IMR-90 (cell line): Measurements from ENCODE around the gene ROBO1. TPM values are rescaled to one million over a fixed set of nuclear protein-coding genes. Genes with fewer than 3 reads are reported as not detected.

Experiments
- ATAC-seq: fragments of 200-7000 bp; cut with Tn5 transposase; 2 replicates; pipeline ENCODE4 v1.9.1; 2020; ENCODE audit warnings: low read depth, mild to moderate bottlenecking, moderate library complexity
- BruUV-seq: library from RNA; stranded (reverse); fragments of 400-500 nt; replicated peaks from 2 replicates; lab custom pipeline; 2021; lab: Mats Ljungman, UMichigan
- CTCF ChIA-PET: fragments of 300-600 bp; formaldehyde crosslinking; extraction: SDS; loops from one replicate; lab custom pipeline; 2021; ENCODE audit warnings: antibody characterized with exemption; lab: Yijun Ruan, JAX
- POLR2A ChIA-PET: fragments of 300-600 bp; sonication (Branson Sonifier 250); formaldehyde crosslinking; loops from one replicate; lab custom pipeline; 2022; ENCODE audit warnings: antibody characterized with exemption; ENCODE audit not compliant: unreplicated experiment; lab: Charles Lee
- DNase-seq: peaks from one replicate; pipeline ENCODE4 v3.0.0; 2013
- H2AFZ ChIP-seq: replicated peaks from 2 replicates; pipeline ENCODE3; 2013; ENCODE audit warnings: low read length, mild to moderate bottlenecking; ENCODE audit not compliant: poor library complexity
- H2AK5ac ChIP-seq: 2 replicates; pipeline ENCODE4 v1.6.1; 2013; ENCODE audit warnings: low read depth, low read length, inconsistent platforms
- H2AK9ac ChIP-seq: replicated peaks from 2 replicates; pipeline ENCODE3; 2013; ENCODE audit warnings: mild to moderate bottlenecking, low read depth, low read length, moderate library complexity; ENCODE audit not compliant: poor library complexity
- H2BK120ac ChIP-seq: 2 replicates; pipeline ENCODE4 v1.6.1; 2013; ENCODE audit warnings: low read depth, low read length, inconsistent platforms
- H2BK15ac ChIP-seq: 3 replicates; pipeline ENCODE4 v1.6.1; 2013; ENCODE audit warnings: low read depth, low read length, inconsistent platforms
- H2BK20ac ChIP-seq: 2 replicates; pipeline ENCODE4 v1.6.1; 2013; ENCODE audit warnings: low read depth, mild to moderate bottlenecking, inconsistent platforms, low read length, moderate library complexity
- H2BK5ac ChIP-seq: 2 replicates; pipeline ENCODE4 v1.6.1; 2013; ENCODE audit warnings: mild to moderate bottlenecking, low read depth, low read length, inconsistent platforms; ENCODE audit not compliant: poor library complexity, severe bottlenecking
- H3K14ac ChIP-seq: replicated peaks from 2 replicates; pipeline ENCODE4 v1.6.1; 2013; ENCODE audit warnings: low read depth, low read length, inconsistent platforms
- H3K18ac ChIP-seq: 2 replicates; pipeline ENCODE4 v1.6.1; 2013; ENCODE audit warnings: low read depth, low read length, control low read depth
- H3K23ac ChIP-seq: 2 replicates; pipeline ENCODE4 v1.6.1; 2013; ENCODE audit warnings: low read depth, low read length, inconsistent platforms
- H3K27ac ChIP-seq: 2 replicates; pipeline ENCODE4 v1.5.1; 2013; ENCODE audit warnings: mild to moderate bottlenecking, control low read depth, low read length; ENCODE audit not compliant: insufficient read depth
- H3K27me3 ChIP-seq: 2 replicates; pipeline ENCODE4 v1.6.1; 2013; ENCODE audit warnings: low read length; ENCODE audit not compliant: control insufficient read depth, insufficient read depth
- H3K36me3 ChIP-seq: 2 replicates; pipeline ENCODE4 v1.6.1; 2013; ENCODE audit warnings: low read length, mixed read lengths; ENCODE audit not compliant: control insufficient read depth, insufficient read depth
- H3K4ac ChIP-seq: 2 replicates; pipeline ENCODE4 v1.6.1; 2013; ENCODE audit warnings: low read depth, low read length, inconsistent platforms
- H3K4me1 ChIP-seq: 2 replicates; pipeline ENCODE4 v1.6.1; 2013; ENCODE audit warnings: low read length, mixed read lengths; ENCODE audit not compliant: control insufficient read depth, insufficient read depth
- H3K4me2 ChIP-seq: 2 replicates; pipeline ENCODE4 v1.6.1; 2013; ENCODE audit warnings: low read depth, mild to moderate bottlenecking, control low read depth, low read length, moderate library complexity
- H3K4me3 ChIP-seq: 2 replicates; pipeline ENCODE4 v1.5.1; 2013; ENCODE audit warnings: low read depth, mild to moderate bottlenecking, control low read depth, low read length, moderate library complexity; ENCODE audit not compliant: insufficient read depth
- H3K56ac ChIP-seq: 2 replicates; pipeline ENCODE4 v1.6.1; 2013; ENCODE audit warnings: low read length, inconsistent platforms; ENCODE audit not compliant: insufficient read depth; ENCODE audit errors: extremely low read depth
- H3K79me1 ChIP-seq, 2 experiments: 2 replicates each; pipeline ENCODE4 v1.6.1; 2013; ENCODE audit warnings: low read length in 2 of 2, inconsistent platforms in 1 of 2, low read depth in 1 of 2
- H3K9ac ChIP-seq: 2 replicates; pipeline ENCODE4 v1.6.1; 2013; ENCODE audit warnings: low read depth, low read length, control low read depth
- H3K9me1 ChIP-seq: 2 replicates; pipeline ENCODE4 v1.6.1; 2013; ENCODE audit warnings: low read length, inconsistent platforms; ENCODE audit not compliant: insufficient read depth
- H3K9me3 ChIP-seq: 2 replicates; pipeline ENCODE4 v1.6.1; 2013; ENCODE audit warnings: low read length; ENCODE audit not compliant: control insufficient read depth, insufficient read depth
- H4K20me1 ChIP-seq: 2 replicates; pipeline ENCODE4 v1.6.1; 2013; ENCODE audit warnings: low read length, inconsistent platforms; ENCODE audit not compliant: insufficient read depth
- H4K5ac ChIP-seq: 2 replicates; pipeline ENCODE4 v1.6.1; 2013; ENCODE audit warnings: mild to moderate bottlenecking, low read depth, low read length, control low read depth
- H4K8ac ChIP-seq, 2 experiments: 2 replicates each; pipeline ENCODE4 v1.6.1; 2013; ENCODE audit warnings: low read depth in 2 of 2, low read length in 2 of 2, control low read depth in 1 of 2, inconsistent platforms in 1 of 2
- H4K91ac ChIP-seq: 2 replicates; pipeline ENCODE4 v1.6.1; 2013; ENCODE audit warnings: low read depth, low read length, inconsistent platforms; ENCODE audit not compliant: insufficient read depth
- BHLHE40 ChIP-seq: fragments of 150-350 bp; IDR thresholded peaks from 2 replicates; pipeline ENCODE4 v1.6.1; 2016; ENCODE audit warnings: mild to moderate bottlenecking, low read depth, low read length
- CTCF ChIP-seq: conservative IDR thresholded peaks from 2 replicates; pipeline ENCODE4 v1.5.1; 2012; ENCODE audit warnings: mild to moderate bottlenecking, low read depth, low read length, improper control_type of control experiment
- ELK1 ChIP-seq: fragments of 150-350 bp; IDR thresholded peaks from 2 replicates; pipeline ENCODE4 v1.6.1; 2016; ENCODE audit warnings: low read depth, mild to moderate bottlenecking, low read length, moderate library complexity, borderline replicate concordance
- FOS ChIP-seq: fragments of 150-350 bp; IDR thresholded peaks from 2 replicates; pipeline ENCODE4 v1.6.1; 2016; ENCODE audit warnings: low read depth, low read length
- MAFK ChIP-seq: IDR thresholded peaks from 2 replicates; pipeline ENCODE4 v1.6.1; 2012; ENCODE audit warnings: low read depth, low read length, improper control_type of control experiment
- NFE2L2 ChIP-seq: fragments of 150-350 bp; IDR thresholded peaks from 2 replicates; pipeline ENCODE4 v1.6.1; 2016; ENCODE audit warnings: low read depth, mild to moderate bottlenecking, low read length
- POLR2A ChIP-seq: IDR thresholded peaks from 2 replicates; pipeline ENCODE4 v1.6.1; 2012; ENCODE audit warnings: mild to moderate bottlenecking, low read depth, low read length
- RFX5 ChIP-seq: IDR thresholded peaks from 2 replicates; pipeline ENCODE4 v1.8.0; 2012; ENCODE audit warnings: low read depth, mild to moderate bottlenecking, low read length, moderate library complexity
- USF2 ChIP-seq: fragments of 150-350 bp; IDR thresholded peaks from 2 replicates; pipeline ENCODE4 v1.6.1; 2017; ENCODE audit warnings: mild to moderate bottlenecking, antibody characterized with exemption, low read length, low read depth
- WGBS, 2 experiments: methylation state at CpG; one replicate each; pipeline versions ENCODE4 v1.1.5 to v1.1.7; 2013; ENCODE audit warnings: missing lambda C conversion rate in 2 of 2; ENCODE audit not compliant: insufficient read length in 1 of 2; ENCODE audit errors: extremely low coverage in 2 of 2; 5-methylcytosine and 5-hydroxymethylcytosine counted together
- dilution Hi-C: fragments of 300-500 bp; cut with HindIII; formaldehyde crosslinking; loops from one replicate; pipeline ENCODE4 v1.14.3; 2018; ENCODE audit warnings: low sequenced_read_pairs; ENCODE audit not compliant: unreplicated experiment
- in situ Hi-C: fragments of 300-500 bp; cut with MboI; formaldehyde crosslinking; loops from 3 replicates; pipeline ENCODE4 v1.14.3; 2019; ENCODE audit warnings: low sequenced_read_pairs, inconsistent platforms, mixed read lengths
- intact Hi-C: fragments of 100-400 bp; cut with micrococcal nuclease; formaldehyde crosslinking; loops from 2 replicates; pipeline ENCODE4 v1.10.0; 2022
- polyA plus RNA-seq, 3 experiments: library from polyadenylated mRNA; depleted of rRNA; stranded (reverse); fragments of >200 nt; gene quantifications; 2 replicates each; pipeline ENCODE4 v1.2.3, GENCODE V29; 2012; ENCODE audit warnings: low replicate concordance in 1 of 3
- total RNA-seq: library from RNA; depleted of rRNA; stranded (reverse); fragments of >200 nt; gene quantifications from 2 replicates; pipeline ENCODE4 v1.2.3, GENCODE V29; 2012

ROBO1 gene
- total and polyA plus RNA-seq, 2 of the 4 experiments (the other 2 are of a cell fraction): 24.1 to 53.9 TPM

GRCh38 chr3:78839693-78840092, 928.1 kb downstream of the ROBO1 start:
- Histone ChIP-seq H4K5ac (no peak overlapping the region), H3K4me3 (no peak overlapping the region), H3K18ac (no peak overlapping the region), H3K79me1 (peaks cover 0 to 4% of the 10 kb centered on the region in 2 experiments; a peak in 1 of 4 replicates), H2AFZ (no peak overlapping the region), H4K8ac (no peak overlapping the region), H3K9me1 (no peaks in the 10 kb centered on the region; the same call in 1 of the 2 replicates), H3K9me3 (no peaks in the 10 kb centered on the region), H2BK20ac (no peak overlapping the region), H3K4me1 (no peaks in the 10 kb centered on the region), H3K56ac (no peak overlapping the region), H4K91ac (no peak overlapping the region), H3K14ac (no peak overlapping the region), H3K27me3 (no peaks in the 10 kb centered on the region), H2AK9ac (no peak overlapping the region), H2AK5ac (no peak overlapping the region), H3K9ac (no peak overlapping the region), H3K4me2 (peak overlapping the region; percentile 67), H2BK5ac (no peak overlapping the region), H2BK15ac (no peak overlapping the region), H3K27ac (no peak overlapping the region), H3K23ac (no peak overlapping the region), H3K4ac (no peak overlapping the region), H3K36me3 (no peaks in the 10 kb centered on the region), H4K20me1 (no peaks in the 10 kb centered on the region), H2BK120ac (no peak overlapping the region)
- WGBS, 2 experiments: no CpG with 5 or more reads among the region's 3 CpGs
- ATAC-seq (peak; percentile 61), DNase-seq (peak; percentile 57)
- dilution Hi-C loops (no loop called here), intact Hi-C loops (no loop called here), in situ Hi-C loops (no loop called here)
- ChIA-PET POLR2A (no interaction called here), CTCF (no interaction called here)
- no TSS peak for BruUV-seq
- TF ChIP-seq BHLHE40 (no peak), CTCF (no peak), ELK1 (no peak), NFE2L2 (no peak), MAFK (no peak), RFX5 (no peak), USF2 (no peak), FOS (peak; percentile 76), POLR2A (no peak)
